ENCODE measurements around the gene DUS2.

Gene DUS2

DNA sequence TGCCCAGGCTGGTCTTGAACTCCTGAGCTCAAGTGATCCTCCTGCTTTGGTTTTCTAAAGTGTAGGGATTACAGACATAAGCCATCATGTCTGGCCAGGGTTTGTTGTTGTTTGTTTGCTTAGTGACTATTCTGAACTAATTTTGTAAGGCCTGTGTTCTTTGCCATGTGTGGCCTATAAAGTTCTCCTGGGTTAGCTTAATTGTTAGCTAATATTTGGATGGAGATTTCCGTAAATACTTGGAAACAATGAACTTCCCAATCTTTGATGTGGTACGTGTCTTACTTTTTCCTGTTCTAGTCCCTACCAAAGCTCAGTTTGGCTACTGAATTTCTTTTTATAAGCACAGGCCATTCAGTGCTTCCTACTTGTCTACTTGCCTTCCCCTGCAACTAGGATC, 24.9 kb downstream of the DUS2 start:
- DNase-seq, result no peak

- no peak for DNase-seq
Measured at GRCh38 chr16:68049449-68049848, 26.4 kb downstream of the DUS2 start.

GRCh38 chr16:68055395-68055794, 32.3 kb downstream of the DUS2 start:
- DNase-seq, result no peak

GRCh38 chr16:68059804-68060203, 36.7 kb downstream of the DUS2 start:
- no peak for DNase-seq

DNA sequence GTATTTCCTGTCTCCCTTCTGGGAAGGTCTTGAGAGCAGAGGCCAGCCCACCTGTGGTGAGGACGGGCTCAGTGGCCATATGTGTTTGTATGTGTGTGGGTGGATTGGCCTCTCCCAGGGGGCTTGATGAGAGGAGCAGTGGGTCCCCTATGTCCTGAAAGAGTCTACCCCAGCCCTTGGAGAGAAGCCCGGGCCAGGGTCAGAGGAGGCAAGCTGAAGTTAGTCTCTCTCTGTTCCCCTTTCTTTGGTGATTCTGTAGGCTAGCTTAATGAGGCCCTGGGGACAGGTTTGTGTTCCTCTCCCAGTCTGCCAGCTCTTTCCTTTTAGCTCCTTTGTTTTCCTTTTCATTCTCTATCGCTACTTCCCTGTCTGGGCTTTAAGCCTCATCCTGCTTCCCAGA, 38.3 kb downstream of the DUS2 start:
- no peak for DNase-seq

DNA sequence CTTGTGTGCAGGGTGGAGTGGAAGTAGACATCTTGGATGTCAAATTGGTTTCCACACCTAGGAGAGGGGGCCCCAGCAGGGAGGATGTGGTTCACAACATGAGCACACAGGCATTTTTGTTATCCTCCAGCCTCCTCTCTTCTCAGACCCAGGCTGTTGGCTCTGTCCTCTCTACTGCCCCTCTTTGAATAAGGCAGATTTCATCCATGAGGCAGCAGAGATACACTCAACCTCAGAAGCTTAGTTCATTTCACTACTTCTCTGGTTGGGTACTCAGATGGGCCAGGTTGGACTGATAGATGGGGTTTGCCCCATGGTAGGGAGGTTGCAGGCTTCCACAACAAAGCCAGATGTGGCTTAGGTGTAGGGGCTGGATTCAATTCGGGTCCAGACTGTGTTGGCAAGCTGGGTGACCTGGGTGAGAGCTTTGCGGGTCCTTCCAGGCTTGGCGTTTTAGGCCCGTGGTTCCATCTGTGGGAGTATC, 39.9 kb downstream of the DUS2 start:
- DNase-seq, result no peak

DNA sequence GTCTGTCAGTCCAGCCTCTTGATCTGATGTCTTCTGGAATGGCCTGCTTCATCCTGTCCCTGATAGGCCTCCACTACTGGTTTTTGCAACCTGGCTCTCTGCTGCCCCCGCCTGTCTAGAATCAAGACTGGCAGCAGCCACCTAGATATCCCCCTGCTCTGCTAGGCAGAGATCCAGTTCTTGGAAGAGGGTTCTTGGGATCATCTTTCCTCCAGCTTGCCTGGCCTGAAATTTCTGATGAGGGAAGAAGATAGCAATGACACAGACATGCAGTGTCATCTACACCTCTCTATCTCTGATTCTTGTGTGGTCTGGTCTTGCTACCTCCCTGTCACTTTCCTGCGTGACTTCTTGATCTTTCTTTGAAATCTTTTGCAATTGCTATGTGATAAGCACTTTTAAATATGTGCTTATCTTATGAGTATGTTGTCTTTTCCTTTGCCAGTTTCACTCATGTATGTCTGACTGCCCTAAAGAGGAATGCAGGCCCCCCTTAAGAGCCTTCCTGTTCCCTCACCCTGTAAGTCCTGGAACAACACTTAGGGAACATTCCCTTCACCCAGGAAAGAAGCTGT, 41.8 kb downstream of the DUS2 start:
- peak; percentile 48 for DNase-seq

DNA sequence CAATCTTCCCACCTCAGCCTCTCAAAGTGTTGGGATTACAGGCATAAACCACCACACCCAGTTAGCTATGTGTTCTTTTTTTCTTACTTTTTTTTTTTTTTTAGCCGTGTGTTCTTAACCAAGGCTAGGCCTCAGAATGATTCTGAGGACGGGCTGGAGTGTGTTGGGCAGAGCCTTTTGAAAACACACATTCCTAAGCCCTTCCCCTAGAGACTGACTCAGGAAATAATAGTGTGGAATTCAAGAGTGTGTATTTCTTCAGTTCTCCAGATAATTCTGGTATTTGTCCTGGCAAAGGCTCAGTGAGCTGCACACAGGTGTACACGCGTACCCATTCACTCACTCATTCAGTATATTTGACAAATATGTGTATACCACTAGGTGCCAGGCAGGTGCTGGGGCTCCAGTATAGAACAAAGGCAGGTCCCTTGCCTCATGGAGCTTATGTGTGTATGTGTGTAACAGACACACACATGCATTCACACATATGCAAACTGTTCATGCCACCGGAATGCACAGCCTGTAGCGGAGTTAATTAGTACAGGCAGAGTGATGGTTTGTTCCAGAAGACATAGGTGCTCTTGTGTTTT, 42.7 kb downstream of the DUS2 start:
- DNase-seq, result no peak

DNA sequence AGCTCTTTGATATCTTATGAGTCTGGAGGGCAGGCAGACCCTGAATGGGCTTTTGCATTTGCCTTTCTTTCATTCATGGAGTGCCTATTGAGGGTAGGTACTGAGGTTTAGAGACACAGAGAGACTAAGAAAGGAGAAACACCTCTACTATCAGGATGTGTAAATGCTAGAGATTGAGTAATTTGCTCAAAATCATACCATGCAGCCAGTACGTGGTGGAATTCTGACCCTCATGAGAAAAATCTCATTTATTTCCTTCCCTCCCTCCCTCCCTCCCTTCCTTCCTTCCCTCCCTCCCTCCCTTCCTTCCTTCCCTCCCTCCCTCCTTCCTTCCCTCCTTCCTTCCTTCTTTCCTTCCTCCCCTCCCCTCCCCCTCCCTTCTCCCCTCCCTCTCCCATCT, 43.7 kb downstream of the DUS2 start:
- no peak for DNase-seq

GRCh38 chr16:68068926-68069325, 45.8 kb downstream of the DUS2 start:
- DNase-seq, result no peak

DNA sequence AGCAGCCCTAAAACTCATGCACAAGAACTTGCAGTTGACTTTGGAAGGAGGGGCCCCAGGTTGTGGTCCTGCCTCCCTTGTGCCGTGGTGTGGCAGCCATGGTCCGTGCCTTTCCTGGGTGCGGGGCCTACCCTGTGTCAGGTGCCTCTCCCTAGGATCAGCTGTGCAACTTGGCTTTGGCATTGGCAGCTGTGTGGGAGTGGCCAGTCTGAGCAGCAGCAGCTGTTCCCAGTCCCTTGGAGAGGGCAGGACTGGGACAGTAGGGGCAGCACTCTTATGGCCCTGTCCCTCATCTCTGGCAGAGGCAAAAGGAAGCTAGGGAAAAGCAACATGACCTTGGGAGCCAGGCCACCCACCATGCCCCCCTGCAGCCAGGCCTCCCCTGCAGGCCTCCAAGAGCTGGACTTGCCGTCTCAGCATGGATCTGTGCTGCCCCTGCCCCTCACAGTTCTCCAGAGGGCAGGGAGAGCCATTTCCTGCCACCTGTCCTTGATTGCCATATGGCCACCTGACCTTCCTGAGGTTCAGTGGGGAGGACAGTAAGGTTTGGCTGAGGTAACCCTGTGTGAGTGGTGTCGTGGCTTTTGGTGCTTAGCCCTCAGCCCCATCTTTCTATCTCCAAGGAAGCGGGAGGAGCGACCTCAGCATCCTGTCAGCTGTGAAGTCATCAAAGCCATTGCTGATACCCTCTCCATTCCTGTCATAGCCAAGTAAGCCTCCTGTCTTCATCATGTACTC, 46.6 kb downstream of the DUS2 start:
- DNase-seq, result no peak

DNA sequence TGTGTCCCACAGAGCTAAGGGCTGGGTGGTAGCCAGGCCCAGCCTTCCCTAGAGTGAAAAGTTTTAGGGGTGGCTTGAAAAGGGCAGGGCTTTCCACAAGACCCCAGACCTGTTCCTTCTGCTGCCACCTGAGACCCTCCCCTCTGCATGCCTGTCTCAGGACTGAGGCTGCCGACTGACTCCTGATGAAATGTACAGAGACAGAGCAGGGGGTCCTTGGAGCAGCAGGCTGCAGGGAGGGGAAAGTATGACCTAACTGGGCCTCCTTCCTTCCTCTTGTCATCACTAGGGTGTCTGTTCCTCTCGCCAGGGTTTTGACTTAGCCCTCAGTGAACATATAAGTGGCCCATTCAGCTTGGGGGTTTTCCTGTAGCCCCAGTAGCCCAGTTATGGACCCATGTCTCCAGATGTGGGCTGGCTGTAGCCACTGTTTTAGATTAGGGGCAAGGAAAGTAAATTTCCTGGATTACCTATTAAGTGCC, 47.2 kb downstream of the DUS2 start:
- no peak for DNase-seq

DNA sequence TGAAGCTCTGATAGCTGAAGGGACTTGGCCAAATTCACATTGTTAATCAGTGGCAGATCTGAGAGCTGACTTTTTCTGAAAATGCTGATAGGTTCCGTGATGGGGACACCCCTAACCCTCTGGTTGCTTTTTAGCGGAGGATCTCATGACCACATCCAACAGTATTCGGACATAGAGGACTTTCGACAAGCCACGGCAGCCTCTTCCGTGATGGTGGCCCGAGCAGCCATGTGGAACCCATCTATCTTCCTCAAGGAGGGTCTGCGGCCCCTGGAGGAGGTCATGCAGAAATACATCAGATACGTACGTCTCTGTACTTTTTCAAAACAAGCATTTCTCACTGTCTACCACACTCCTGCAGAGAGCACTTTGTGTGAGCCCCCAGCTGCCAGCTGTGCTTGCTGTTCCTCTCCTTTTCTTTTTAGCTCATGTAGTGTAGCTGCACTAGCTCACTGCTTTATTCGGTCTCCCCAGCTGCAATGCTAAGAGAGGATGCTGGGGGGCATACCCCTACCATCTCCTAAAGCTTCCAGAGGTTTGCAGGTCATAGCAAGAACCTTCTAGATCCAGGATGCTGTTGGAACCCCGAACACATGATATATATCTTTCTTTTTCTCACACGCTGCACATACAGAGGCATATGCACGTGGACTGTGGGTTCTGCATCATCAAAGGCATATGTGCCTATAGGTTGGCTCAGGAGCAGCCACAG, 47.9 kb downstream of the DUS2 start:
- DNase-seq, result no peak

GRCh38 chr16:68071518-68071901, 48.4 kb downstream of the DUS2 start:
- no peak for DNase-seq

- DNase-seq, result no peak
Measured at GRCh38 chr16:68072038-68072695, 49.1 kb downstream of the DUS2 start.

GRCh38 chr16:68073902-68074760, 51.0 kb downstream of the DUS2 start:
- no peak for DNase-seq

DNA sequence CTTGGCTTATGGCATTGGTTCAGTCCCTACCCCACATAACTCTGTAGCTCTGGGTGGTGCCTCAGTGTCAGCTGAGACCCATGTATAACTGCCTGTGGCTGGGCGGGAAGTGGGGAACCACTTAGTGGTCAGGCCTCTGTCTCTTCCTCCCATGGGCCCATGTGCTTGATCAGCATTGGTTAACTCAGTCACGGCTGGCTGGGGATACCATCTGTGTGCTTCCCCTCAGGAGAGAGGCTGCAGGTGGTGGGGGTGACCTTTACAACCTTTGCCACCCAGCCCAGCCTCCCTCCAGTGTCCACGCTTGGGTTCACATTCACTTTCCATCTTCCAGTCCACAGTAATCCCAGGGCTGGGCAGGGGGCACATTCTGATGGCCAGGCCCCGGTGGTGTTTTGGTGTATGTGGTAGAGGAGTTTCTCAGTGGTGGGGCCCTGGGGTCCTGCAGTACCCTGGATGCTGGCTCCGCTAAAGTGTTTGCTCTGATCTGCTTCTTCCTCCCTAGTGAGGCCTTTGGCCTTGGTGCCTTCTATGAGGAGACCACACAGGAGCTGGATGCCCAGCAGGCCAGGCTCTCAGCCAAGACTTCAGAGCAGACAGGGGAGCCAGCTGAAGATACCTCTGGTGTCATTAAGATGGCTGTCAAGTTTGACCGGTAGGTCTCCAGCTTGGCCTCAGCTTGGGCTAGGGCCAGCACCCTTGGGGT, 51.9 kb downstream of the DUS2 start:
- DNase-seq, result no peak

DNA sequence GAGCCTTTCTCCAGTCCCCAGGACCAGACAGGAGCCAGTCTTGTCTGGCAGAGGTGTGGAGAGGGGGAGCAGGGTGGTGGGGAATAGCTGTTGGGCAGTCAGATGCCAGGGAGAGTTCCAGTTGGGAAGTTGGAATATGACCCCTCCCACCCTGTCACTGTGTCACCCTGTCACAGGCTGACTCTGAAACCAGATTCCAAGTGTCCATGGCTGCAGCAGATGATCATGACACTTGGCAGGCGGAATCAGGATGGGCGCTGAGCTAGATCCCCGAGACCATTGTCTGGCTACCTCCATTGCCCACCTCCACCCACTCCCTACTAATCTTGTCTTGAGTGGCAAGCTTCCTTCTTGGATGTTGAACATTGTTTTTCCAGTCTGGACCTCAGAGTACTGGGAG, 52.9 kb downstream of the DUS2 start:
- DNase-seq, result no peak

GRCh38 chr16:68076560-68076959, 53.5 kb downstream of the DUS2 start:
- no peak for DNase-seq

DNA sequence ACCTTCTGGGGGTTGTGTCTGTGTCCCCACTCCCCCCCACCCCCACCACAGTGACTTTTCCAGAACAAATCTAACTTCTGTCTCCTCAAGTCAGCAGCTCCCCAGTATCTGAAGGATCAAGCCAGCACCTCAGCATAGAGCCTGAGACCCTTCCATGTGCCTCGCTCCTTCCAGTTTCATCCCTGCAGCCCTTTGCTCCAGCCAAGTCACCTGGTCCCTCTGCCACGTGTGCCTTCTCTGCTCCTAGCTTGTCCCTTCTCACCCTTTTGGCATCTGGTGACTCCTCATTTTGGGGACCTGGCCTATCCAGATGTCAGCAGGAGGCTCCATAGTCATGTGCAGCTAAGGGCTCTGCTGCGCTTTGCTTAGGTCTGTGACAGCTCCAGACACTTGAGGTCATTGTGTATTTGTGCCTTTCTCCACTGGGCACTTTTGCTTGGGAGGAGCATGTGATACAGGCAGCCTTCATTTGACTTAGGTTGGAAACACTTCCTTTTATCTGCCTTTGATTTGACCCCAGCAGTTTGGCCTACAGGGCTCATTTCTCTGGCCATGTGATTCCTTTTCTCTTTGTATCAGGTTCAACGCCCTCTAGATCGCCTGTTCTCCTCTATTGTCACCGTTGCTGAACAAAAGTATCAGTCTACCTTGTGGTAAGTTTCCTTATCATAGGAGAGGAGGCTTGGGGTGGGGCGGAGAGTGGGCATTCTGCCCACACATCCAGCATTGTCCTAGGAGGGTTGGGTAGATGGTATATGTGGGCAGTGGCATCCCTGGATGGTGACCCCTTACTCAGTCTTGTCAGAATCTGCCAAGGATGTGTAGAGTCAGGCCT, 55.0 kb downstream of the DUS2 start:
- no peak for DNase-seq
